Natural killer cell (primary cell): Measurements from ENCODE around the gene MARK1. TPM values are rescaled to one million over a fixed set of nuclear protein-coding genes. Genes with fewer than 3 reads are reported as not detected.

Experiments used
- ATAC-seq, 3 donors: fragments of 150-1000 bp in 2 of 3; fragments of 200-7000 bp in 1 of 3; cut with Tn5 transposase; 1 replicate in 1 of 3; 2 replicates in 2 of 3; pipeline ENCODE4 v1.10.0; 2021; ENCODE audit warnings: mild to moderate bottlenecking in 2 of 3, moderate library complexity in 2 of 3
- DNase-seq, 2 donors: peaks; one replicate each; pipeline versions ENCODE4 v3.0.0 to v3.0.0-alpha.2; 2013 to 2021; ENCODE audit warnings: mixed read lengths in 1 of 2
- H3K27ac ChIP-seq: one replicate; pipeline ENCODE4 v1.5.1; 2013; ENCODE audit warnings: mild to moderate bottlenecking, low read length
- H3K27me3 ChIP-seq: one replicate; pipeline ENCODE4 v1.6.1; 2013; ENCODE audit warnings: low read length; ENCODE audit not compliant: control insufficient read depth, insufficient read depth
- H3K36me3 ChIP-seq: one replicate; pipeline ENCODE4 v1.6.1; 2013; ENCODE audit warnings: low read length; ENCODE audit not compliant: control insufficient read depth, insufficient read depth
- H3K4me1 ChIP-seq: one replicate; pipeline ENCODE4 v1.6.1; 2013; ENCODE audit warnings: low read length; ENCODE audit not compliant: control insufficient read depth, insufficient read depth
- H3K4me3 ChIP-seq: one replicate; pipeline ENCODE4 v1.5.1; 2013; ENCODE audit warnings: low read length
- H3K9me3 ChIP-seq: one replicate; pipeline ENCODE4 v1.6.1; 2013; ENCODE audit warnings: low read length; ENCODE audit not compliant: control insufficient read depth, insufficient read depth
- H3K27ac Mint-ChIP-seq, 2 donors: one replicate each; pipeline ENCODE4 v1.8.0; 2022; ENCODE audit warnings: mild to moderate bottlenecking in 2 of 2, mixed read lengths in 2 of 2, moderate library complexity in 1 of 2
- H3K27me3 Mint-ChIP-seq, 2 donors: one replicate each; pipeline ENCODE4 v1.8.0; 2022; ENCODE audit warnings: low read depth in 2 of 2, mixed read lengths in 2 of 2
- H3K36me3 Mint-ChIP-seq: one replicate; pipeline ENCODE4 v1.8.0; 2022; ENCODE audit warnings: mixed read lengths
- H3K4me1 Mint-ChIP-seq, 2 donors: one replicate each; pipeline ENCODE4 v1.8.0; 2022; ENCODE audit warnings: mixed read lengths in 2 of 2
- H3K4me3 Mint-ChIP-seq: one replicate; pipeline ENCODE4 v1.8.0; 2022; ENCODE audit warnings: mild to moderate bottlenecking, moderate library complexity, mixed read lengths
- H3K9me3 Mint-ChIP-seq, 2 donors: one replicate each; pipeline ENCODE4 v1.8.0; 2022; ENCODE audit warnings: mixed read lengths in 2 of 2
- CTCF ChIP-seq: fragments of 200-600 bp; IDR thresholded peaks from one replicate; pipeline ENCODE4 v1.8.0; 2022; ENCODE audit warnings: antibody characterized with exemption
- WGBS: methylation state at CpG from one replicate; pipeline ENCODE4 v1.1.7; 2013; ENCODE audit warnings: missing lambda C conversion rate; ENCODE audit not compliant: insufficient coverage; 5-methylcytosine and 5-hydroxymethylcytosine counted together
- intact Hi-C: fragments of 100-400 bp; cut with micrococcal nuclease; formaldehyde crosslinking; loops from one replicate; pipeline ENCODE4 v1.14.2; 2022
- total RNA-seq, 4 donors: library from RNA; stranded (reverse); fragments of 120-200 nt in 1 of 4; gene quantifications; one replicate each; pipeline versions ENCODE4 v1.2.3 to v1.2.4, GENCODE V29; 2013 to 2022

Gene MARK1
- total RNA-seq, 3 donors from 2014 or later (not counting 1 experiment from before 2014, with no cell fraction given), result 0.13 TPM; not detected in 2

DNA sequence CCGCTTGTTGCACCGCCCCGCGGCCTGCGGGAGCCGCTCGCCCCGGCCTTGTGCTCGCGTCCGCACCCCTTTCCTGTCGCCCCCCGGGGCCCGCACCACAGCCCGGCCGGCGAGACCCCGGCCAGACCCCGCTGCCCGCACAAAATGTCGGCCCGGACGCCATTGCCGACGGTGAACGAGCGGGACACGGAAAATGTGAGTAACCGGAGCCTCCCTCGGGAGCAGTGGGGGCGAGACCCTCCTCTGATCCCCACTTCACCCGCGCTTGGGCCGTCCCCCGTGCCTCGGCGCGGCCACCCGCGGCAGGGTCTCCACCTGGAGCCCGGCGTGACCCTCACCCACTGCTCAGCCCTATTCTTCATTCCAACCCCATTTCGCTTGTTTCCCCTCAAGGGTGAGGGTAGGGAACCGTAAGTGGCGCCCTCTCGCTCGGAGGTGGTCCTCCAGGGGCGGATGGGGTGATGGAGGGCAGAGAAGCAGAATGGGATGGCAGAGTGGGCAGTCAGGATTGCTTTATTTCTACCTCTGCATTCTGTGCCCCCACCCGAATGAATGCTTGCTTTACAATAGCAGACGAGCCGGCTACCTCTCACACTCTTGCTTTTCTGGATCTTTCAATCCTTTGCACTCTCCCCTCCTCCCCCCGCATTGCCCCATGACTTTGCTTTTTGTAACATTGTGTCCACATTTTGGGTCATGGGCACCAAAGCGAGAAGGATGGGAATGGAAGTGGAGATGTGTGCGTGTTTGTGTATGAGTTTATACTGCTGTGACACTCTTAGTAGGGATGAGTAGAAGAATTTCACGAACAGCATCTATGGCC, 954 bp downstream of the MARK1 start:
- Mint-ChIP-seq H3K9me3 (peaks cover 2% of the 10 kb centered on the region in 2 donors), H3K4me3 (peak overlapping the region; percentile 60), H3K4me1 (peaks cover 15 to 16% of the 10 kb centered on the region in 2 donors), H3K36me3 (peaks cover 20% of the 10 kb centered on the region), H3K27me3 (peaks cover 44 to 58% of the 10 kb centered on the region in 2 donors), H3K27ac (no peak overlapping the region)
- H3K27ac ChIP-seq, result no peak overlapping the region
- 2% methylated on average over 55 of the region's 55 CpGs for WGBS
- H3K4me1 ChIP-seq, result peaks cover 11% of the 10 kb centered on the region
- no peaks in the 10 kb centered on the region for H3K36me3 ChIP-seq
- TF ChIP-seq CTCF, result no peak
- intact Hi-C loops, result no loop called here
- peaks cover 34% of the 10 kb centered on the region for H3K27me3 ChIP-seq
- H3K4me3 ChIP-seq, result no peak overlapping the region
- no peak for ATAC-seq
- H3K9me3 ChIP-seq, result peaks cover 5% of the 10 kb centered on the region
- no peak for DNase-seq

- Histone ChIP-seq H3K27ac (no peak overlapping the region), H3K4me1 (peaks cover 11% of the 10 kb centered on the region), H3K27me3 (peaks cover 34% of the 10 kb centered on the region), H3K9me3 (peaks cover 5% of the 10 kb centered on the region), H3K36me3 (no peaks in the 10 kb centered on the region), H3K4me3 (no peak overlapping the region)
- no peak for ATAC-seq
- peak overlapping the region; percentile 60 for H3K4me3 Mint-ChIP-seq
- intact Hi-C loops, result no loop called here
- H3K27me3 Mint-ChIP-seq, result peaks cover 48 to 51% of the 10 kb centered on the region in 2 donors
- no peak overlapping the region for H3K27ac Mint-ChIP-seq
- peaks cover 20% of the 10 kb centered on the region for H3K36me3 Mint-ChIP-seq
- no peak for TF ChIP-seq CTCF
- DNase-seq, result no peak
- WGBS, result 70% methylated on average over 6 of the region's 6 CpGs
- peaks cover 4 to 5% of the 10 kb centered on the region in 2 donors for H3K9me3 Mint-ChIP-seq
- peaks cover 15 to 16% of the 10 kb centered on the region in 2 donors for H3K4me1 Mint-ChIP-seq
These were observed 1.6 kb downstream of the MARK1 start for GRCh38 chr1:220529521-220530020.

- Histone ChIP-seq H3K27ac (no peak overlapping the region), H3K9me3 (peaks cover 3% of the 10 kb centered on the region), H3K4me3 (no peak overlapping the region), H3K36me3 (no peaks in the 10 kb centered on the region), H3K27me3 (peaks cover 15% of the 10 kb centered on the region), H3K4me1 (peaks cover 3% of the 10 kb centered on the region)
- no peak overlapping the region for H3K27ac Mint-ChIP-seq
- peaks cover 5 to 8% of the 10 kb centered on the region in 2 donors for H3K4me1 Mint-ChIP-seq
- 89% methylated on average over 1 of the region's 2 CpGs for whole genome bisulfite sequencing
- intact Hi-C loops, result no loop called here
- no peak for ATAC-seq
- H3K4me3 Mint-ChIP-seq, result no peak overlapping the region
- peaks cover 16% of the 10 kb centered on the region for H3K36me3 Mint-ChIP-seq
- no peak for TF ChIP-seq CTCF
- peaks cover 8 to 9% of the 10 kb centered on the region in 2 donors for H3K9me3 Mint-ChIP-seq
- no peak for DNase-seq
- H3K27me3 Mint-ChIP-seq, result peaks cover 25 to 30% of the 10 kb centered on the region in 2 donors
These were observed 5.7 kb downstream of the MARK1 start for GRCh38 chr1:220533504-220534109.
